Endothelial cell (in vitro differentiated cells): Measurements from ENCODE around the gene CCP110. TPM values are rescaled to one million over a fixed set of nuclear protein-coding genes. Genes with fewer than 3 reads are reported as not detected.
A peak's percentile ranks its signal among the peaks of the same experiment; 100 is the strongest.

Experiments
- DNase-seq: peaks from one replicate; pipeline ENCODE4 v3.0.0; 2021; ENCODE audit warnings: low spot score
- H3K27ac Mint-ChIP-seq: one replicate; pipeline ENCODE4 v1.8.0; 2021; ENCODE audit warnings: mixed read lengths, inconsistent platforms; ENCODE audit not compliant: unreplicated experiment
- H3K27me3 Mint-ChIP-seq: one replicate; pipeline ENCODE4 v1.8.0; 2021; ENCODE audit warnings: mild to moderate bottlenecking, moderate library complexity, mixed read lengths, inconsistent platforms; ENCODE audit not compliant: unreplicated experiment
- H3K36me3 Mint-ChIP-seq: one replicate; pipeline ENCODE4 v1.8.0; 2021; ENCODE audit warnings: mild to moderate bottlenecking, low read depth, mixed read lengths, inconsistent platforms; ENCODE audit not compliant: unreplicated experiment
- H3K4me1 Mint-ChIP-seq: one replicate; pipeline ENCODE4 v1.8.0; 2021; ENCODE audit warnings: mild to moderate bottlenecking, mixed read lengths, inconsistent platforms; ENCODE audit not compliant: unreplicated experiment
- H3K4me3 Mint-ChIP-seq: one replicate; pipeline ENCODE4 v1.8.0; 2021; ENCODE audit warnings: mild to moderate bottlenecking, mixed read lengths, inconsistent platforms; ENCODE audit not compliant: unreplicated experiment
- H3K9me3 Mint-ChIP-seq: one replicate; pipeline ENCODE4 v1.8.0; 2021; ENCODE audit warnings: mixed read lengths, inconsistent platforms; ENCODE audit not compliant: unreplicated experiment
- long read RNA-seq: library from polyadenylated mRNA; unstranded; transcript quantifications from one replicate; pipeline ENCODE4 v2.0.0, GENCODE V29; 2020; ENCODE audit not compliant: unreplicated experiment
- total RNA-seq: library from RNA; stranded (reverse); fragmentation: NEBNext Ultra II Directional; extraction: Animal tissue kit (Norgen Biotek cat#: 25700); gene quantifications from one replicate; pipeline ENCODE4 v1.2.1, GENCODE V29; 2021; ENCODE audit not compliant: unreplicated experiment
- TF ChIP-seq, protein P1 (sequence below): fragments of 200-600 bp; sonication (generic); IDR thresholded peaks from one replicate; pipeline ENCODE4 v1.5.0; 2021; ENCODE audit warnings: antibody characterized with exemption; ENCODE audit not compliant: unreplicated experiment

CCP110 gene
- total RNA-seq, result 6.8 TPM
- long read RNA-seq, partial matches to known transcripts, result 0 of 1 reads
- long read RNA-seq, other reads (novel, unspliced or antisense), result 1 of 1 reads

DNA sequence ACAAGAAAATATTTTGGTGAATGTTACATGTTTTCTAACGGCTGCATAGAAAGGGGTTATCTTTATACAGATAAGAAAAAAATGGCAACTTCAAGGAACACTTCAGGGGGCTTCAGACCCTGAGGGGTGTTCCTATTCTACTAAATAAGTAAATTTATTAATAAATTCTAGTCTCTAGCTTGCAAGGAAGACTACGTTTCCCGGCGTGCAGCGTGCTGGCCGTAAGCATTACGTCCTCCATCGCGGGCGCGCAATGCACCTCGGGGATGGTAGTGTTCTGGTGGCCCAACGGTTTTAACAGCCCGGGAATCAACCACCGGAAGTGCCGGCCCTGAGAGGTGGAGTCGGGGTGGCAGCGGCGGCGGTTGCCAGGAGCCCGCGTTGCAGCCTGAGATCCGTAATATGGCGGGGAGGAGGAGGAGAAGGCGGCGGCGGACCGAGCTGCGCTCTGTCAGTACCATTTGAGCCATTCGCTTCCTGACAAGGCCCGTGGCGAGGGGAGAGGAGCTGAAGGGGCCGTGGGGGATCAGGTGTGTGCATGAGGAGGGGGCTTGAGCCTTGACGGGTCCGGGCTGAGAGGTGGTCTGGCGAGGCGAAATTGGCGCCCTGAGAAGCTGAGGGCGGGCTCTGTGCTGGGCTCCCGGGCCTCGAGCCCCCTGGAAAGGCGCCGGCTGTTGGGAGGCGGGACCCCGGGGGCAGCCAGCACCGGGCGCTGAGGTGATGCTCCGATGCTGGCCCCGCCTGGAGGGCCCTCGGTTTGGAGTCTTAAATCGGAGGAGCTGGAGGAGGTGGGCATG lies at the start of gene CCP110:
Gene CCP110, plus strand, starts transcription at position 384 of the 797 bp plus-strand sequence. CDS start 3,940 bp downstream, outside the sequence.
- DNase-seq, result peak; percentile 89
- Mint-ChIP-seq H3K36me3 (no peaks in the 10 kb centered on the region), H3K9me3 (no peaks in the 10 kb centered on the region), H3K27ac (peak within 1 kb of the TSS; percentile 96), H3K27me3 (peaks cover 1% of the 10 kb centered on the region), H3K4me1 (peaks cover 20% of the 10 kb centered on the region), H3K4me3 (peak within 1 kb of the TSS; percentile 100)
- TF ChIP-seq, protein P1, sequence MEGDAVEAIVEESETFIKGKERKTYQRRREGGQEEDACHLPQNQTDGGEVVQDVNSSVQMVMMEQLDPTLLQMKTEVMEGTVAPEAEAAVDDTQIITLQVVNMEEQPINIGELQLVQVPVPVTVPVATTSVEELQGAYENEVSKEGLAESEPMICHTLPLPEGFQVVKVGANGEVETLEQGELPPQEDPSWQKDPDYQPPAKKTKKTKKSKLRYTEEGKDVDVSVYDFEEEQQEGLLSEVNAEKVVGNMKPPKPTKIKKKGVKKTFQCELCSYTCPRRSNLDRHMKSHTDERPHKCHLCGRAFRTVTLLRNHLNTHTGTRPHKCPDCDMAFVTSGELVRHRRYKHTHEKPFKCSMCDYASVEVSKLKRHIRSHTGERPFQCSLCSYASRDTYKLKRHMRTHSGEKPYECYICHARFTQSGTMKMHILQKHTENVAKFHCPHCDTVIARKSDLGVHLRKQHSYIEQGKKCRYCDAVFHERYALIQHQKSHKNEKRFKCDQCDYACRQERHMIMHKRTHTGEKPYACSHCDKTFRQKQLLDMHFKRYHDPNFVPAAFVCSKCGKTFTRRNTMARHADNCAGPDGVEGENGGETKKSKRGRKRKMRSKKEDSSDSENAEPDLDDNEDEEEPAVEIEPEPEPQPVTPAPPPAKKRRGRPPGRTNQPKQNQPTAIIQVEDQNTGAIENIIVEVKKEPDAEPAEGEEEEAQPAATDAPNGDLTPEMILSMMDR, result no peak

GRCh38 chr16:19474617-19475016 lies 49.1 kb upstream of the CCP110 start:
- H3K4me3 Mint-ChIP-seq, result no peak overlapping the region
- no peaks in the 10 kb centered on the region for H3K9me3 Mint-ChIP-seq
- H3K4me1 Mint-ChIP-seq, result no peaks in the 10 kb centered on the region
- peaks cover 1% of the 10 kb centered on the region for H3K27me3 Mint-ChIP-seq
- no peak for DNase-seq
- H3K36me3 Mint-ChIP-seq, result no peaks in the 10 kb centered on the region
- H3K27ac Mint-ChIP-seq, result no peak overlapping the region
- TF ChIP-seq, protein P1, result no peak

GRCh38 chr16:19478505-19478904 lies 45.2 kb upstream of the CCP110 start:
- H3K4me1 Mint-ChIP-seq, result no peaks in the 10 kb centered on the region
- TF ChIP-seq, protein P1, result no peak
- H3K27ac Mint-ChIP-seq, result no peak overlapping the region
- H3K9me3 Mint-ChIP-seq, result no peaks in the 10 kb centered on the region
- H3K36me3 Mint-ChIP-seq, result no peaks in the 10 kb centered on the region
- no peak overlapping the region for H3K4me3 Mint-ChIP-seq
- no peak for DNase-seq
- H3K27me3 Mint-ChIP-seq, result peaks cover 1% of the 10 kb centered on the region

DNA sequence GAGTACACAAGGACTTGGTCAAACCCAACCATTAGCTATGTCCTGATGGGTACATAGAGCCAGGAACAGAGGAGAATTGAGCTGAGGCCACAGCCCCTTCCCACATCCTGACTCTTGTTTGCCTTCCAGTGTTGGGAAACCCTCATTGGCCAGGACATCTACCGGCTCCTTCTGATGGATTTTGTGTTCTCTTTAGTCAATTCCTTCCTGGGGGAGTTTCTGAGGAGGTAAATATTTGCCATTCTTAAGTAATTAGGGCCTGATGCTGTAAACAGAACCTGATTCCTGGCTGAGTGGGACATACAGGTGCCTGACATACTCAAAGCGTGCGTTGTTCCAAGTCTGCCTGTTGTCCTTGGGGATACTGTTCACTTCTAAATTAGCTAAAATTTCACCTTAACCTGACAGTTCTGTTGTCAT lies 44.4 kb upstream of the CCP110 start:
- Mint-ChIP-seq H3K27ac (no peak overlapping the region), H3K27me3 (peaks cover 1% of the 10 kb centered on the region), H3K4me1 (no peaks in the 10 kb centered on the region), H3K36me3 (no peaks in the 10 kb centered on the region), H3K9me3 (no peaks in the 10 kb centered on the region), H3K4me3 (no peak overlapping the region)
- no peak for DNase-seq
- TF ChIP-seq, protein P1, result no peak

DNA sequence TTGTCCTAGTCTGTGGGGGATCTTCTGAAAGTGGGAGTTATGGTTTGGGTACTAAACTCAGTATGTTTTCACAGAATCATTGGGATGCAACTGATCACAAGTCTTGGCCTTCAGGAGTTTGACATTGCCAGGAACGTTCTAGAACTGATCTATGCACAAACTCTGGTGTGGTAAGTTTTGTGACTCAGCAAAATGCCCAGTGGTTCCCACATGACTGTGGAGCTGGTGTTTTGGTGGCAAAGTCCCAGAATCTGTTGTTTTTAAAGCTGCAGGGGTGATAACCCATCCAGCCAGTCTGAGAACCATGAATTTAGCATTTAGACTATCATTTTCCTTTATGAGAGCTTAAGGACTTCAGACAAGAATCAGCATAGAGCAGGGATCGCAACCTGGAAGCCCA lies 42.4 kb upstream of the CCP110 start:
- Mint-ChIP-seq H3K36me3 (no peaks in the 10 kb centered on the region), H3K27me3 (peaks cover 1% of the 10 kb centered on the region), H3K27ac (no peak overlapping the region), H3K9me3 (no peaks in the 10 kb centered on the region), H3K4me3 (no peak overlapping the region), H3K4me1 (no peaks in the 10 kb centered on the region)
- no peak for DNase-seq
- TF ChIP-seq, protein P1, result no peak
